Measurements from ENCODE around the gene FRAS1.

GRCh38 chr4:78032446-78032845 is 24.7 kb upstream of the FRAS1 start:
- TF ChIP-seq CTCF (IDR thresholded peaks at IDR 0.05) (no peak), POLR2A (IDR thresholded peaks at IDR 0.05) (no peak)
